SH-SY5Y (cell line): Measurements from ENCODE around the gene FBXL14.

ENCODE experiments used
- GATA2 ChIP-seq: IDR thresholded peaks from 2 replicates; pipeline ENCODE4 v1.6.1; 2011; ENCODE audit warnings: mild to moderate bottlenecking, low read depth, low read length
- GATA3 ChIP-seq: IDR thresholded peaks from 2 replicates; pipeline ENCODE4 v1.6.1; 2011; ENCODE audit warnings: low read depth, mild to moderate bottlenecking, low read length, moderate library complexity

- no peak for TF ChIP-seq GATA3
- no peak for TF ChIP-seq GATA2
Observed at GRCh38 chr12:1620092-1620491, 25.7 kb upstream of the FBXL14 start.
